ENCODE results near the gene TANGO2. TPM values are rescaled to one million over a fixed set of nuclear protein-coding genes. Genes with fewer than 3 reads are reported as not detected.

Gene TANGO2, protein sequence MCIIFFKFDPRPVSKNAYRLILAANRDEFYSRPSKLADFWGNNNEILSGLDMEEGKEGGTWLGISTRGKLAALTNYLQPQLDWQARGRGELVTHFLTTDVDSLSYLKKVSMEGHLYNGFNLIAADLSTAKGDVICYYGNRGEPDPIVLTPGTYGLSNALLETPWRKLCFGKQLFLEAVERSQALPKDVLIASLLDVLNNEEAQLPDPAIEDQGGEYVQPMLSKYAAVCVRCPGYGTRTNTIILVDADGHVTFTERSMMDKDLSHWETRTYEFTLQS
- 19.1 and 20.1 TPM in 2 replicates for total RNA-seq

GRCh38 chr22:20020533-20021195 is at the start of gene TANGO2:
Gene TANGO2 (plus strand): TSS chr22:20021110. CDS start chr22:20036799, 15,689 bp downstream.

DNA sequence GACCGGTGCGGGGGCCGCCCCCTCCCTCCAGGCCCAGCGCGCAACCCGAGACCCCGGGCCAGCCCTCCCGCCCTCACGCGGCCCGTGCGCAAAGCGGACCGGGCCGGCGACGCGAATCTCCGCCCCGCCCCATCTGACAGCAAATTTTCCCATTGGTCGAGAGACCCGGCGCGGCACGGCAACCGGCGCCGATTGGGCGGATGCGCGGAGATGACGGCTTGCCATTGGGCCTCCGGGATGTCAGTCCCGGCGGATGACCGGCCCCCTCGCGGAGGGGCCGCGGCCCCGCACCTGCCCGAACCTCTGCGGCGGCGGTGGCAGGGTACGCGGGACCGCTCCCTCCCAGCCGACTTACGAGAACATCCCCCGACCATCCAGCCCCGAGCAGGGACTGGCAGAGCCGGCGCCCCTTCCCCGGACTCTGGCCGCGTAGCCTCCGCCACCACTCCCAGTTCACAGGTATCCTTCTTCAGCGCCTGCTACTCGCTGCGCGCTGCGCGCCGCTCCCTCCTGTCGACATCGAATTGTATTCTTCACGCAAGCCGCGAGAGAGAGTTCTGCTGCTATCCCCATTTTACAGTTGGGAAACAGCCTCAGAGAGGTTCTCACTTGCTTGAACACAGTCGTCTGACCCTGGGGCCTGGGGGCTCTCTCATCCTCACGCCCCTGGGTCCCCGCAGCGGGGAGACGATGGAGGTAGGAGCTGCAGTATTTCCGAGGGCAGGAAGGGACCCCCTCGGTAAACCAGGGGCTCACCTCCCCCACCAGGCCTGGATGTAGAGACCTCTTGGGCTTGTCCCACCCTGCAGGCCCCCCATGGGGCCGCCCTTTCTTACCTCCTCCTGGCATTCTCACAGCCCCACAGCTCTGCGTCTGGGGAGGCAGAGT is 3.9 kb upstream of the TANGO2 start, which contains the start of gene ARVCF:
Gene ARVCF (minus strand): TSS at position 90 of the 888 bp plus-strand sequence. CDS start 26,029 bp downstream, outside the sequence.

DNA sequence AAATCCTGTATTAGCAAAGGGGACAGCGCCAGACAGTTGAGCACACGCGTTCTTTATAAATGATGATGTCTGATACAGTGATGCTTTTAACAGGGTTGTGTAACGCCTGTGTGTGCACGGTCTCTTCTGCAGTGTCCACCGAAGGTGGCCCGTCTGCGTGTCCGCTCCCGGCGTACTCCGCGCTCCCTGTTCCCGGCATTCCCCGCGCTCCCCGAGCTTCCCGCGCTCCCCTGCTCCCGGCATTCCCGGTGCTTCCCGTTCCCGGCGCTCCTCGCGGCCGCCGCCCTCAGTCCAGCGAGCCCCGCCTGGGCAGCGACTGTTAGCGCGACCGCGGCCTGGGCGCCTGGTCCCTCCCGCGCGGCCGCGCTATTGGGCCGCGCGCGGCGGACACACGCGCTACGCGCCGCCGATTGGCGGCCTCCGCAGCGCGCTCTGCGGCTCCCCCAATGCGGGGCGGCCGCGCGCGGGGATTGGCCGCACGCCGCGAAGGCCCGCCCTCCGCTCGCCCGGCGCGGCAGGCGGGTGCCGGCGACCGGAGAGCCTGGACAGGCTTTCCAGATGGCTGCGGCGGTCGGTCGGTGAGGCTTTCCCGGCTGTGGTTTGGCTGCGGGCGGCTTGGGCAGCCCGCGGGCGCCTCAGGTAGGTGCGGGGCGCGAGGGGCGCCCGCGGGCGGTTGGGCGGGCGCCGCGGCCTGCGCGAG is 59.0 kb downstream of the TANGO2 start, which contains the start of gene DGCR8:
Gene DGCR8 (plus strand): TSS at position 497 of the 700 bp plus-strand sequence. CDS start 5,723 bp downstream, outside the sequence.

GRCh38 chr22:20115691-20116375 is 94.9 kb downstream of the TANGO2 start, which contains the start of gene RANBP1:
Gene RANBP1 (plus strand): TSS chr22:20116104. CDS start chr22:20116185, 81 bp downstream.

Other genes with a start within 250 kb of the TANGO2 start
- 10.9 and 13.6 TPM in 2 replicates for gene GNB1L, start 166.2 kb upstream of the TANGO2 start, total RNA-seq
- 11.1 and 12.2 TPM in 2 replicates for gene RTL10, start 166.2 kb upstream of the TANGO2 start, total RNA-seq
- gene COMT, start 79.3 kb upstream of the TANGO2 start, total RNA-seq: 279 and 286 TPM in 2 replicates
- 14.9 and 21.2 TPM in 2 replicates for gene TXNRD2, start 79.3 kb upstream of the TANGO2 start, total RNA-seq
- 8.8 and 13.3 TPM in 2 replicates for gene ARVCF, start 4.3 kb upstream of the TANGO2 start, total RNA-seq
- 12.8 and 13.6 TPM in 2 replicates for gene DGCR8, start 59.1 kb downstream of the TANGO2 start, total RNA-seq
- 251 and 446 TPM in 2 replicates for gene RANBP1, start 95.0 kb downstream of the TANGO2 start, total RNA-seq
- gene TRMT2A, start 96.1 kb downstream of the TANGO2 start, total RNA-seq: 31.0 and 34.6 TPM in 2 replicates
- gene ZDHHC8, start 110.7 kb downstream of the TANGO2 start, total RNA-seq: 13.8 and 33.9 TPM in 2 replicates
- not detected in 2 replicates for gene CCDC188, start 129.9 kb downstream of the TANGO2 start, total RNA-seq
- gene RTN4R, start 247.2 kb downstream of the TANGO2 start, total RNA-seq: 0.32 and 0.91 TPM in 2 replicates

Data from epithelial cell of alveolus of lung (primary cell).